K562 (cell line): ENCODE data around the gene KBTBD12. TPM values are rescaled to one million over a fixed set of nuclear protein-coding genes. Genes with fewer than 3 reads are reported as not detected.

Experiments used
- FOSL1 ChIP-seq: fragments of 200-800 bp; sonication (Bioruptor generic); conservative IDR thresholded peaks from 2 replicates; pipeline ENCODE4 v1.6.1; 2016; ENCODE audit warnings: missing genetic modification characterization, missing compliant biosample characterization
- FOXJ2 ChIP-seq: fragments of 200-800 bp; sonication (Bioruptor generic); IDR thresholded peaks from 2 replicates; pipeline ENCODE4 v1.6.1; 2016; ENCODE audit warnings: missing genetic modification characterization, missing compliant biosample characterization
- FOXK1 ChIP-seq: sonication (generic); formaldehyde crosslinking; IDR thresholded peaks from 2 replicates; pipeline ENCODE4 v1.8.0; 2022; ENCODE audit warnings: missing genetic modification reagents, mild to moderate bottlenecking, borderline replicate concordance
- NR0B1 ChIP-seq: fragments of 450-650 bp; IDR thresholded peaks from one replicate; pipeline ENCODE4 v1.6.1; 2018; ENCODE audit warnings: mild to moderate bottlenecking, moderate library complexity; ENCODE audit not compliant: partially characterized antibody
- SRSF7 ChIP-seq: fragments of 200-400 bp; formaldehyde crosslinking; optimal IDR thresholded peaks from 2 replicates; pipeline ENCODE3; 2017; ENCODE audit warnings: mild to moderate bottlenecking, low read depth, low read length
- ZNF134 ChIP-seq: fragments of 250-450 bp; sonication (Bioruptor Pico); conservative IDR thresholded peaks from 2 replicates; pipeline ENCODE4 v1.4.0; 2020
- polyA plus RNA-seq, 8 experiments: library from polyadenylated mRNA; depleted of rRNA in 4 of 8; stranded (reverse) in 5 of 8; unstranded in 3 of 8; fragments of >200 nt; fragmentation: Nextera tagmentation in 2 of 8; fragmentation: Illumina TruSeq in 1 of 8; extraction: Ambion mirVana in 2 of 8; extraction: Trizol in 1 of 8; gene quantifications; 2 replicates each; pipeline versions ENCODE4 v1.2.1 to v1.2.3, GENCODE V29; 2011 to 2014; ENCODE audit warnings: inconsistent platforms in 1 of 8, missing spikeins in 1 of 8
- total RNA-seq, 7 experiments: library from RNA; depleted of rRNA in 6 of 7; stranded (reverse); fragments of >200 nt in 6 of 7; fragmentation: Illumina TruSeq in 2 of 7; extraction: Trizol in 2 of 7; gene quantifications; 2 replicates each; pipeline versions ENCODE4 v1.2.1 to v1.2.3, GENCODE V29; 2011 to 2021; ENCODE audit warnings: low replicate concordance in 1 of 7
- TF ChIP-seq, protein P1 (sequence below): fragments of 450-650 bp; IDR thresholded peaks from 2 replicates; pipeline ENCODE4 v1.6.1; 2017; ENCODE audit warnings: antibody characterized with exemption
- TF ChIP-seq, protein P2 (sequence below): fragments of 250-450 bp; sonication (Bioruptor Pico); IDR thresholded peaks from 2 replicates; pipeline ENCODE4 v1.5.0; 2021; ENCODE audit warnings: mild to moderate bottlenecking, borderline replicate concordance

KBTBD12 gene
- total and polyA plus RNA-seq, 9 of the 15 experiments (the other 6 are each of a cell fraction or from before 2014, with no cell fraction given), result not detected

DNA sequence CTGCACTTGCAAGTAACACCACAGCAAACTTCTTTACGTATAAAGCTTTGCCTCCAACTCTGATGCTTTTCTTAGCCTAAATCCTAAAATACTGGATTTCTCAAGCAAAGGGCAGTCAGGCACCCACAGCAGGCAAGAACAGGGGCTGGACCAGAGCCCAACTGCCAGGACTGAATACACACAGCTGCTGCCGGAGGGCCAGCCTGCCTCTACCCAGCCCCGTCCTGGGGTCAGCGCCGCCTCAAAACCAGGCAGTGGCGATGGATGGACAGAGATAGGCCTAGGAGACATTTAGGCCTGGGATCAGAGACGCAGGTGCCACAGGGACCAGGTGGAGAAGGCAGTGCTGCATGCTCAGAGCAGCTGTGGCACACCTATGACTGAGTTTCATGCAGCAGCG, 89.6 kb downstream of the KBTBD12 start (continued):
- TF ChIP-seq NR0B1, result no peak
- TF ChIP-seq ZNF134 (CRISPR knock-in tag), result no peak
- TF ChIP-seq, protein P1, sequence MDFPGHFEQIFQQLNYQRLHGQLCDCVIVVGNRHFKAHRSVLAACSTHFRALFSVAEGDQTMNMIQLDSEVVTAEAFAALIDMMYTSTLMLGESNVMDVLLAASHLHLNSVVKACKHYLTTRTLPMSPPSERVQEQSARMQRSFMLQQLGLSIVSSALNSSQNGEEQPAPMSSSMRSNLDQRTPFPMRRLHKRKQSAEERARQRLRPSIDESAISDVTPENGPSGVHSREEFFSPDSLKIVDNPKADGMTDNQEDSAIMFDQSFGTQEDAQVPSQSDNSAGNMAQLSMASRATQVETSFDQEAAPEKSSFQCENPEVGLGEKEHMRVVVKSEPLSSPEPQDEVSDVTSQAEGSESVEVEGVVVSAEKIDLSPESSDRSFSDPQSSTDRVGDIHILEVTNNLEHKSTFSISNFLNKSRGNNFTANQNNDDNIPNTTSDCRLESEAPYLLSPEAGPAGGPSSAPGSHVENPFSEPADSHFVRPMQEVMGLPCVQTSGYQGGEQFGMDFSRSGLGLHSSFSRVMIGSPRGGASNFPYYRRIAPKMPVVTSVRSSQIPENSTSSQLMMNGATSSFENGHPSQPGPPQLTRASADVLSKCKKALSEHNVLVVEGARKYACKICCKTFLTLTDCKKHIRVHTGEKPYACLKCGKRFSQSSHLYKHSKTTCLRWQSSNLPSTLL, result no peak
- no peak for TF ChIP-seq SRSF7
- no peak for TF ChIP-seq FOSL1 (tag)
- no peak for TF ChIP-seq FOXJ2 (tag)
- TF ChIP-seq FOXK1 (CRISPR knock-in tag), result no peak
- TF ChIP-seq, protein P2, sequence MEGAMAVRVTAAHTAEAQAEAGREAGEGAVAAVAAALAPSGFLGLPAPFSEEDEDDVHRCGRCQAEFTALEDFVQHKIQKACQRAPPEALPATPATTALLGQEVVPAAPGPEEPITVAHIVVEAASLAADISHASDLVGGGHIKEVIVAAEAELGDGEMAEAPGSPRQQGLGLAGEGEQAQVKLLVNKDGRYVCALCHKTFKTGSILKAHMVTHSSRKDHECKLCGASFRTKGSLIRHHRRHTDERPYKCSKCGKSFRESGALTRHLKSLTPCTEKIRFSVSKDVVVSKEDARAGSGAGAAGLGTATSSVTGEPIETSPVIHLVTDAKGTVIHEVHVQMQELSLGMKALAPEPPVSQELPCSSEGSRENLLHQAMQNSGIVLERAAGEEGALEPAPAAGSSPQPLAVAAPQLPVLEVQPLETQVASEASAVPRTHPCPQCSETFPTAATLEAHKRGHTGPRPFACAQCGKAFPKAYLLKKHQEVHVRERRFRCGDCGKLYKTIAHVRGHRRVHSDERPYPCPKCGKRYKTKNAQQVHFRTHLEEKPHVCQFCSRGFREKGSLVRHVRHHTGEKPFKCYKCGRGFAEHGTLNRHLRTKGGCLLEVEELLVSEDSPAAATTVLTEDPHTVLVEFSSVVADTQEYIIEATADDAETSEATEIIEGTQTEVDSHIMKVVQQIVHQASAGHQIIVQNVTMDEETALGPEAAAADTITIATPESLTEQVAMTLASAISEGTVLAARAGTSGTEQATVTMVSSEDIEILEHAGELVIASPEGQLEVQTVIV (CRISPR knock-in tag), result no peak
